ENCODE results near the gene DACH2. TPM values are rescaled to one million over a fixed set of nuclear protein-coding genes. Genes with fewer than 3 reads are reported as not detected.
A peak's percentile ranks its signal among the peaks of the same experiment; 100 is the strongest.

Gene DACH2
- total and polyA plus RNA-seq, 11 donors: not detected

DNA sequence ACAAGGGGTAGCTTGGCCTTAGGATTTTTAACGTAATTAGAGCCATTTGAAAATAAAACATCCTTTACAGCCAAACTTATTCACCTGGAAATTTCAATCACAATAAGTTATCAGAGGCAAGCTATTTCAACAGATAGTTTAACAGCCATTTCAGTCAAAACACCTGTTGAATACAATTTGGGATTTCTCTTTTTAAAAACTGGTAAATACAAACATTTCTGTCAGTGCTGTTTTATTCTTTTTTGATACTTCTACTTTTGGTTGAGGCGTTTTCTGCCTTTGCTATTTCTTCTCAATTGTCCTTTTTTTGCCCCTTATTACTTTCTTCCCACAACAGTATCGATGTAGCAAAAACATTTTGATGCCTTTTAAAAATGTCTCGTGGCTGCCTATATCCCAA, 2.1 kb upstream of the DACH2 start:
- 59 to 88% (median 75%) methylated on average over 4 of the region's 4 CpGs for WGBS, 4 donors
- H3K9me3 ChIP-seq: no peaks in the 10 kb centered on the region
- no peak overlapping the region for H3K27ac ChIP-seq
- H3K4me1 ChIP-seq: peaks cover 0 to 4% (median 0%) of the 10 kb centered on the region in 12 donors
- DNase-seq: no peak
- H3K27me3 ChIP-seq: peaks cover 0 to 28% (median 7%) of the 10 kb centered on the region in 9 donors
- intact Hi-C loops (cut with DNase I): no loop called here
- no peak overlapping the region for H3K4me3 ChIP-seq
- ATAC-seq: no peak
- TF ChIP-seq, protein P1, sequence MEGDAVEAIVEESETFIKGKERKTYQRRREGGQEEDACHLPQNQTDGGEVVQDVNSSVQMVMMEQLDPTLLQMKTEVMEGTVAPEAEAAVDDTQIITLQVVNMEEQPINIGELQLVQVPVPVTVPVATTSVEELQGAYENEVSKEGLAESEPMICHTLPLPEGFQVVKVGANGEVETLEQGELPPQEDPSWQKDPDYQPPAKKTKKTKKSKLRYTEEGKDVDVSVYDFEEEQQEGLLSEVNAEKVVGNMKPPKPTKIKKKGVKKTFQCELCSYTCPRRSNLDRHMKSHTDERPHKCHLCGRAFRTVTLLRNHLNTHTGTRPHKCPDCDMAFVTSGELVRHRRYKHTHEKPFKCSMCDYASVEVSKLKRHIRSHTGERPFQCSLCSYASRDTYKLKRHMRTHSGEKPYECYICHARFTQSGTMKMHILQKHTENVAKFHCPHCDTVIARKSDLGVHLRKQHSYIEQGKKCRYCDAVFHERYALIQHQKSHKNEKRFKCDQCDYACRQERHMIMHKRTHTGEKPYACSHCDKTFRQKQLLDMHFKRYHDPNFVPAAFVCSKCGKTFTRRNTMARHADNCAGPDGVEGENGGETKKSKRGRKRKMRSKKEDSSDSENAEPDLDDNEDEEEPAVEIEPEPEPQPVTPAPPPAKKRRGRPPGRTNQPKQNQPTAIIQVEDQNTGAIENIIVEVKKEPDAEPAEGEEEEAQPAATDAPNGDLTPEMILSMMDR (IDR thresholded peaks at IDR 0.05): no peak
- no peak for TF ChIP-seq POLR2A (IDR thresholded peaks at IDR 0.05)
- no peaks in the 10 kb centered on the region for H3K36me3 ChIP-seq

- DNase-seq (no peak), ATAC-seq (no peak)
- intact Hi-C loops (cut with DNase I): no loop called here
- Histone ChIP-seq H3K4me3 (peak overlapping the region in 11 of 12 donors; percentile 0 to 54 (median 41)), H3K4me1 (peaks cover 0 to 4% (median 0%) of the 10 kb centered on the region in 12 donors), H3K36me3 (no peaks in the 10 kb centered on the region), H3K9me3 (no peaks in the 10 kb centered on the region), H3K27ac (no peak overlapping the region), H3K27me3 (peaks cover 0 to 38% (median 13%) of the 10 kb centered on the region in 9 donors)
- WGBS, 4 donors: 1 to 46% (median 23%) methylated on average over 22 to 23 of the region's 23 CpGs
- TF ChIP-seq, protein P1 (IDR thresholded peaks at IDR 0.05): no peak
- no peak for TF ChIP-seq POLR2A (IDR thresholded peaks at IDR 0.05)
Observed at GRCh38 chrX:86148594-86148993, 343 bp downstream of the DACH2 start.

GRCh38 chrX:86149119-86149518, 868 bp downstream of the DACH2 start:
- Histone ChIP-seq H3K36me3 (no peaks in the 10 kb centered on the region), H3K9me3 (no peaks in the 10 kb centered on the region), H3K4me3 (peak overlapping the region in 3 of 12 donors; percentile 35 to 43 (median 39)), H3K27me3 (peaks cover 0 to 38% (median 13%) of the 10 kb centered on the region in 9 donors), H3K4me1 (peaks cover 0 to 4% (median 0%) of the 10 kb centered on the region in 12 donors), H3K27ac (no peak overlapping the region)
- intact Hi-C loops (cut with DNase I): no loop called here
- DNase-seq (no peak), ATAC-seq (no peak)
- 8 to 41% (median 23%) methylated on average over 11 of the region's 11 CpGs for WGBS, 4 donors
- TF ChIP-seq, protein P1 (IDR thresholded peaks at IDR 0.05): no peak
- TF ChIP-seq POLR2A (IDR thresholded peaks at IDR 0.05): no peak

DNA sequence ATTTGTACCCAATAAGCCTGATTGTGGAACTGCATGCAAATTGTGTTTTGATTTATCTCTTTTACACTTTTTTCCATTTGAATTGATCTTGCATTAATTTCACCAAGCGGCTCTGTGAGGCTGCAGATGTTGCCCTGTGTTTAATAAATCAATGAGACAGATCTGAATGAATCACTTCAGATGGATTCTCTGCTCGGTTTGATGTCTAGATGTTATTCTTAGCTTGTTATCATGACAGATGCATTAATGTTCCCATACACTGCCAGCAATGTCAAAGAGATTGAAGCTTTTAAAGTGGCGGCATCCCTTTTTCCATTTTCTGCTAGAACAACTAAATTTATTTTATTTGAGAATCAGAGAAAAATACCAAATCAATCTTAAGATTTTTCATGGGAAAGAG, 6.3 kb downstream of the DACH2 start:
- Histone ChIP-seq H3K27me3 (peaks cover 0 to 41% (median 3%) of the 10 kb centered on the region in 9 donors), H3K36me3 (no peaks in the 10 kb centered on the region), H3K9me3 (no peaks in the 10 kb centered on the region), H3K4me3 (no peak overlapping the region), H3K4me1 (no peaks in the 10 kb centered on the region), H3K27ac (no peak overlapping the region)
- 43 to 52% (median 48%) methylated on average over 3 of the region's 3 CpGs for WGBS, 4 donors
- TF ChIP-seq, protein P1 (IDR thresholded peaks at IDR 0.05): no peak
- no peak for TF ChIP-seq POLR2A (IDR thresholded peaks at IDR 0.05)
- no peak for ATAC-seq
- DNase-seq: no peak
- intact Hi-C loops (cut with DNase I): no loop called here
